VCaP (cell line): ENCODE results near the gene XIRP1.

ENCODE experiments used
- H3K27ac ChIP-seq: fragments of 450-650 bp; 2 replicates; pipeline ENCODE4 v1.5.1; 2017
- TF ChIP-seq, protein P1 (sequence below): fragments of 450-650 bp; conservative IDR thresholded peaks from 2 replicates; pipeline ENCODE4 v1.5.1; 2017; ENCODE audit warnings: mild to moderate bottlenecking, moderate library complexity

XIRP1 gene

DNA sequence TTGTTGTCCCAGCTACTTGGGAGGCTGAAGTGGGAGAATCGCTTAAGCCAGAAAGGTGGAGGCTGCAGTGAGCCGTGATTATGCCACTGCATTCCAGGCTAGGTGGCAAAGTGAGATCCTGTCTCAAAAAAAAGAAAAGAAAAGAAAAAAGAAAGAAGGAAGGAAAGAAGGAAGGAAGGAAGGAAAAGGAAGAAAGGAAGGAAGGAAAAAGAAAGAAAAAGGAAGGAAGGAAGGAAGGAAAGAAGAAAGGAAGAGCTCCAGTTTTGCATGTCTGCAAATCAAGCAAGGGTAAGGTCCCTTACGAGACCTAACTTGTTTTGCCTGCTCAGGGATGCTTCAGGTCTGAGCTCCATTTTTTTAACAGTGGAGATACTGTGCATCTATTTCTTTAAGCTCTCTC lies 3.6 kb upstream of the XIRP1 start:
- peak overlapping the region; percentile 56 for H3K27ac ChIP-seq
- TF ChIP-seq, protein P1, sequence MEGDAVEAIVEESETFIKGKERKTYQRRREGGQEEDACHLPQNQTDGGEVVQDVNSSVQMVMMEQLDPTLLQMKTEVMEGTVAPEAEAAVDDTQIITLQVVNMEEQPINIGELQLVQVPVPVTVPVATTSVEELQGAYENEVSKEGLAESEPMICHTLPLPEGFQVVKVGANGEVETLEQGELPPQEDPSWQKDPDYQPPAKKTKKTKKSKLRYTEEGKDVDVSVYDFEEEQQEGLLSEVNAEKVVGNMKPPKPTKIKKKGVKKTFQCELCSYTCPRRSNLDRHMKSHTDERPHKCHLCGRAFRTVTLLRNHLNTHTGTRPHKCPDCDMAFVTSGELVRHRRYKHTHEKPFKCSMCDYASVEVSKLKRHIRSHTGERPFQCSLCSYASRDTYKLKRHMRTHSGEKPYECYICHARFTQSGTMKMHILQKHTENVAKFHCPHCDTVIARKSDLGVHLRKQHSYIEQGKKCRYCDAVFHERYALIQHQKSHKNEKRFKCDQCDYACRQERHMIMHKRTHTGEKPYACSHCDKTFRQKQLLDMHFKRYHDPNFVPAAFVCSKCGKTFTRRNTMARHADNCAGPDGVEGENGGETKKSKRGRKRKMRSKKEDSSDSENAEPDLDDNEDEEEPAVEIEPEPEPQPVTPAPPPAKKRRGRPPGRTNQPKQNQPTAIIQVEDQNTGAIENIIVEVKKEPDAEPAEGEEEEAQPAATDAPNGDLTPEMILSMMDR, result no peak

DNA sequence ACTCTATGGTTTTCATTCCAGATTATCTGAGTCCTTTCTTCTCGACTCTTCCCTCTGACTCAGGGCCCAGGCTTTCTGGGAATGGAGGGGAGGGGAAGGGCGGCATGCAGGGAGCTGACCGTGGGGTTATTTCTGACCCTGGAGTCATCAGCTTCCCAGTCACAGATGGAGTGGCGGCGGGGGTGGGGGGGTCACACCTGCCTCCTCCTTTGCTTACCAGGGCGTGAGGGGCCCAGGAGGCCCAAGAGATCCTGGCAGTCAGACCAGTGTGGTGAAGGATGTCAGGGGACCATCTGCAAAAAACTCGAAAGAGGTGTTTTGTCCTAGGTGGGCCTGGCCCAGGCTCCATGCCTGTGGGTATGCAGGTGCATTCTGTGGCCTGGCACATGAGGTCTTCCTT lies 996 bp upstream of the XIRP1 start:
- TF ChIP-seq, protein P1, result no peak
- H3K27ac ChIP-seq, result no peak overlapping the region

DNA sequence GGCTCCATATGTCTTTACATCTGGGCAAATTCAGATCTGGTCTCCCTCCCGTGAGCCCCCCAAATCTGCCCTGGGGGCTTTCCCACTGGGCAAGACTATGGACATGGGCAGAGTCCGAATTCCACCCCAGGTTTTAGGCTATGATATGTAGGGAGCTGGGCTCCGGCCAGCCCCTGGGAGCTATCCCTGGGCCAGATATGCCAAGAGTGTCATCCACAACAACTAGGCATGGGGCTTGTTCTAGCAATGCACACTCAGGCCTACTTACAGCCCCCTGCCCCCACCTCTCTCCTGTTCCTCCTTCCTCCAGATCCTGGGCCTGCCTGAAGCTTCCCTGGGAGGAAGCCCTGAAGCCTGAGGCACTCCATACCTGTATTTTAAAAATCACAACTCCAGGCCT lies 622 bp downstream of the XIRP1 start:
- no peak overlapping the region for H3K27ac ChIP-seq
- TF ChIP-seq, protein P1, result no peak

DNA sequence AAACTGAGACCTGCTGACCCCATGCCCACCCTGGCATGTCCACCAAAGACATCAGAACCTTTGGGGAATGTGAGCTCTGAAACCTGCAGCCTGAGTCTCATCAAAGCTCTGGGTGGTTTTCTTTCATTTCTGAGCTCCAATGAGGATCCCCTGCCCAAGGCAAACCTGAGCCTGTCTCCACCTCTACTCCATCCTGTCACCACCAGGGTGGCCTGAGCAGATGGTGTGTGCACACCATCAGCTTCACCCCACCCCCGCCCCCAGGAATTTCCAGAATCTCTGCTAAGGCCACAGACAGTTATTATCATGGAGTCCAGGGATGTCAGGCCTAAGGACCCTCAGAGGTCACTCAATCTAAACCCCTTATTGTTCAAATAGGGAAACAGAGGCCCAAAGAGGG lies 1.3 kb downstream of the XIRP1 start:
- TF ChIP-seq, protein P1, result no peak
- no peak overlapping the region for H3K27ac ChIP-seq

DNA sequence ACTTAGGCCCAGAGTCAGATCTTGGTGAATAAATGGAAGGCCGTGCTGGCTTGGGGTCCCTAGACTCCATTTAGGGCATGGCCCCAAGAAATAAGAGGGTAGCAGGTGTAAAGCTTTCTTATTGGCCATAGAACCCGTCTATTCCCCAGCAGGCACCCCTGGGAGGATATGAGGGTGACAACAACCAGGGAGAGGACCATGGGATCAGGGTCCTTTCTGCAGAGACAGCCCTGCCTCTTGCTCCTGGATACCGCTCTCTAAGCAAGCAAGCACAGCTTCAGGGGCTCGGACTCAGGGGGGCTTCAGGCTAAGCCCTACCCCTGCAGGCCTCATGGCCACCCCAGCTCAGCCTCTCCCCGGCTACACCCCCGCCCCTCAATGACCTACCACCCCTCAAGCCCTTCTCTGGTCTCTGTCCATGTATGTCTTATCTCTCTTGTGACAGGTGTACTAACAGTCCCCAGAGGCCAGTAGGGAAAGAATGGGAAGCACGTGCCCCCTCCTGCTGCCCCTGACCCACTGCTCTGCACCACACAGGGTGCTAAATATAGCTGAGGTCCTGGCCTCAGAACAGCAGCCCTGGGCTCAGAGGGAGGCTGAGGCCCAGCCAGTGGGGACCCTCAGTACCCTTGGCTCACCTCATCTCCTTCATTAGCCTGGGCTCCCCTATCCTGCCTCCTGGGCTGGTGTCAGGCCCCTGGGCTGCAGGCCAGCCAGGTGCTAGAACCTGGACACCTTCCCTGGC lies 1.9 kb downstream of the XIRP1 start:
- TF ChIP-seq, protein P1, result no peak
- H3K27ac ChIP-seq, result peak overlapping the region; percentile 28; the same call in 1 of the 2 replicates

DNA sequence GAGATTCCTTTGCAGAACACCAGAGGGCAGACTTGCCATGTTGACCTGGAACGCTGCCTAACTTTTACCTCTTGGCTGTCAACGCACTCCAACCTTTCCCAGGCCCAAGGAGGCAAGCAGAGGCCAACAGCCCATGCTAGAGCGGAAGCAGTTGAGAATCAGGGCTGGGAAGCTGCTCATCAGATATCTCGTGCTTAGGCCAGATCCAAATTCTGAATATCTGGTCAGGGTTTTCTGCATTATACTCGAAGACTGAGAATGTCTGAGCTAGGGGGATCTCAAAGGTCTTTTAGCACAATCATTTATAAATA lies 2.5 kb downstream of the XIRP1 start:
- peak overlapping the region; percentile 28; the same call in 1 of the 2 replicates for H3K27ac ChIP-seq
- TF ChIP-seq, protein P1, result peak; percentile 90

DNA sequence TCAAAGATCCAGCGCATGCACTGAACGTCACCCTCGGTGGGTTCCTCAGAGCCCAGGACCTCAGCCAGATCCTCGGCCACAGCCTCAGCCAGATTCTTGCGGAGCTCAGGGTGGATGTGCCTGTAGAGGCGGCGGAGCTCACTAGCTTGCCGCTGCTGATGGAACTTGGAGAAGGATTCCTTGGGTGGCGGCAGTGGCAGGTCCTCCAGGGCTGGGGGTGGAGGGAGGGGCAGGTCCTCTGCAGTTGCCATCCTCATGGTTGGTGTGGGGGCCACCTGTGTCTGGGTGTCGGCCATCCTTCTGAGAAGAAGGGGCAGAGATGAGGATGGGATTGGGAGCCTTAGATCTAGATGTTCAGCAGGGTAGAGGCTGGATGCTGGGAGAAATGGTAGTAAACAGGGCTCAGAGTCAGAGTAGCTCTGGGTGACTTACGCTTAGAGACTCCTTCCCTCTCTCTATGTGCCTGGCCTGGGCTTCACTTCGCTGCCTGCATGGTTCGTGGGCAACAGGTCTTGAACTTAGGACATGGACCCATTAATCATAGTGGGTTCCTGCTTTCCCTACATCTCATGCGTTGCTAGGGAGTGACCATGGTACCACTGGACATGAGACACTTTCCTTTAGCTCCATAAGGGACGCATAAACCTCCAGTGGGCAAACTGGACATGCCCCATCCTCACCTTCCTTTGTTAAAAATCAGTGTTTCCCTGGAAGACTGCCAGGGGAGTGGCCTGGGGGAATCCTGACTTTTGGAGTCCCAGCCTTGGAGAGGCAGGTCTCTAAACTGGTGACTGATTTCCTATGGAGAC lies 3.0 kb downstream of the XIRP1 start:
- TF ChIP-seq, protein P1, result no peak
- no peak overlapping the region; the same call in 1 of the 2 replicates for H3K27ac ChIP-seq
